Transverse colon (tissue), 4 donors: ENCODE results near the gene HTT. TPM values are rescaled to one million over a fixed set of nuclear protein-coding genes. Genes with fewer than 3 reads are reported as not detected.
A peak's percentile ranks its signal among the peaks of the same experiment; 100 is the strongest.
"Not testable (repeated sequence)": the region's sequence is repeated elsewhere in the genome, so short reads cannot be mapped to it uniquely, and the experiment has no call there.

Experiments used
- DNase-seq: peaks from one replicate; pipeline ENCODE4 v3.0.0-alpha.2; 2019
- H3K27ac ChIP-seq, 4 donors: fragments of 200-600 bp; sonication (generic); 2 replicates each; pipeline ENCODE4 v1.5.1; 2016 to 2018; ENCODE audit warnings: inconsistent platforms in 4 of 4
- H3K27me3 ChIP-seq: fragments of 200-600 bp; sonication (generic); 2 replicates; pipeline ENCODE4 v1.5.1; 2017; ENCODE audit warnings: inconsistent platforms
- H3K36me3 ChIP-seq, 4 donors: fragments of 200-600 bp; sonication (generic); 2 replicates each; pipeline ENCODE4 v1.5.1; 2017 to 2019; ENCODE audit warnings: inconsistent platforms in 4 of 4
- H3K4me1 ChIP-seq, 4 donors: fragments of 200-600 bp; sonication (generic); 2 replicates each; pipeline ENCODE4 v1.5.1; 2017 to 2020; ENCODE audit warnings: inconsistent platforms in 4 of 4
- H3K4me3 ChIP-seq, 4 donors: fragments of 200-600 bp; sonication (generic); 1 replicate in 1 of 4; 2 replicates in 3 of 4; pipeline versions ENCODE4 v1.5.1 to v1.6.1; 2017 to 2019; ENCODE audit warnings: inconsistent platforms in 4 of 4
- H3K9me3 ChIP-seq, 2 donors: fragments of 200-600 bp; sonication (generic); 2 replicates each; pipeline ENCODE4 v1.5.1; 2017 to 2019; ENCODE audit warnings: inconsistent platforms in 2 of 2
- CTCF ChIP-seq, 5 experiments: fragments of 200-600 bp in 3 of 5; fragments of 450-650 bp in 2 of 5; sonication (generic) in 3 of 5; IDR thresholded peaks; 1 replicate in 2 of 5; 2 replicates in 3 of 5; pipeline ENCODE4 v1.5.1; 2016 to 2017; ENCODE audit warnings: antibody characterized with exemption in 5 of 5, inconsistent platforms in 3 of 5, mild to moderate bottlenecking in 2 of 5, moderate library complexity in 1 of 5
- EP300 ChIP-seq: sonication (generic); formaldehyde crosslinking; IDR thresholded peaks from one replicate; pipeline ENCODE4 v1.6.1; 2017; ENCODE audit warnings: antibody characterized with exemption, low read depth
- POLR2A ChIP-seq: fragments of 450-650 bp; IDR thresholded peaks from one replicate; pipeline ENCODE4 v1.6.1; 2016; ENCODE audit warnings: antibody characterized with exemption, mild to moderate bottlenecking, moderate library complexity
- POLR2AphosphoS5 ChIP-seq, 3 donors: sonication (generic); formaldehyde crosslinking; IDR thresholded peaks; one replicate each; pipeline ENCODE4 v1.6.1; 2016; ENCODE audit warnings: antibody characterized with exemption in 3 of 3
- WGBS, 2 donors: methylation state at CpG; one replicate each; pipeline ENCODE4 v1.1.5; 2018; ENCODE audit warnings: low coverage in 1 of 2; 5-methylcytosine and 5-hydroxymethylcytosine counted together
- in situ Hi-C, 4 donors: fragments of 200-750 bp; cut with MboI; loops; one replicate each; pipeline versions ENCODE4 v1.15.0 to v1.15.1; 2017; ENCODE audit warnings: low sequenced_read_pairs in 3 of 4, low pct_ligation_motif_present in 1 of 4, low pct_unique_long_range_greater_than_20kb in 1 of 4
- intact Hi-C: fragments of 100-400 bp; cut with DNase I; formaldehyde crosslinking; loops from one replicate; pipeline ENCODE4 v1.15.1; 2023; ENCODE audit warnings: low total_unique reads
- total RNA-seq, 4 donors: library from RNA; depleted of rRNA; stranded (reverse); fragments of >200 nt; gene quantifications; one replicate each; pipeline ENCODE4 v1.1.0, GENCODE V29; 2016

The HTT gene
- total RNA-seq, 4 donors from 2014 or later: 40.0 to 111 (median 79.4) TPM

- H3K4me1 ChIP-seq: peaks cover 0 to 33% (median 17%) of the 10 kb centered on the region in 4 donors
- no peak overlapping the region for H3K4me3 ChIP-seq
- in situ Hi-C loops (no loop called here), intact Hi-C loops (loop anchor here (10.0 kb wide), 1 partner anchor 280 kb away; no protein-coding TSS in a partner anchor)
- peak; percentile 63 for DNase-seq
- H3K27me3 ChIP-seq: no peaks in the 10 kb centered on the region
- no peaks in the 10 kb centered on the region for H3K36me3 ChIP-seq
- H3K27ac ChIP-seq: no peak overlapping the region
- 57 to 82% methylated on average over 2 to 22 of the region's 22 CpGs for WGBS, 2 donors
- no peaks in the 10 kb centered on the region for H3K9me3 ChIP-seq
- no peak for TF ChIP-seq POLR2A
- TF ChIP-seq POLR2AphosphoS5 (IDR thresholded peaks at IDR 0.05): no peak
- TF ChIP-seq EP300: no peak
- no peak for TF ChIP-seq CTCF (IDR thresholded peaks at IDR 0.05)
Observed at GRCh38 chr4:3044870-3045819, 29.3 kb upstream of the HTT start.

- Histone ChIP-seq H3K9me3 (no peaks in the 10 kb centered on the region), H3K4me3 (no peak overlapping the region), H3K27ac (no peak overlapping the region), H3K36me3 (no peaks in the 10 kb centered on the region), H3K4me1 (peaks cover 0 to 27% (median 16%) of the 10 kb centered on the region in 4 donors), H3K27me3 (no peaks in the 10 kb centered on the region)
- in situ Hi-C loops (no loop called here), intact Hi-C loops (loop anchor here (10.0 kb wide), 1 partner anchor 281 kb away; no protein-coding TSS in a partner anchor)
- TF ChIP-seq POLR2A (no peak), POLR2AphosphoS5 (IDR thresholded peaks at IDR 0.05) (no peak), EP300 (no peak), CTCF (IDR thresholded peaks at IDR 0.05) (no peak)
- 60 to 63% methylated on average over 7 of the region's 7 CpGs for WGBS, 2 donors
- DNase-seq: no peak
Observed at GRCh38 chr4:3046162-3046561, 28.3 kb upstream of the HTT start.

GRCh38 chr4:3046623-3047022, 27.9 kb upstream of the HTT start:
- no peaks in the 10 kb centered on the region for H3K9me3 ChIP-seq
- WGBS, 2 donors: 82 to 86% methylated on average over 3 to 4 of the region's 4 CpGs
- no peak overlapping the region for H3K27ac ChIP-seq
- H3K4me3 ChIP-seq: no peak overlapping the region
- peaks cover 0 to 23% (median 14%) of the 10 kb centered on the region in 4 donors for H3K4me1 ChIP-seq
- H3K36me3 ChIP-seq: no peaks in the 10 kb centered on the region
- in situ Hi-C loops (no loop called here), intact Hi-C loops (loop anchor here (10.0 kb wide), 1 partner anchor 282 kb away; no protein-coding TSS in a partner anchor)
- TF ChIP-seq POLR2AphosphoS5 (IDR thresholded peaks at IDR 0.05) (no peak), EP300 (no peak), POLR2A (no peak), CTCF (IDR thresholded peaks at IDR 0.05) (no peak)
- no peak for DNase-seq
- H3K27me3 ChIP-seq: no peaks in the 10 kb centered on the region

GRCh38 chr4:3047464-3048286, 26.8 kb upstream of the HTT start:
- in situ Hi-C loops: no loop called here
- Histone ChIP-seq H3K4me3 (peak overlapping the region in 3 of 4 donors; percentile 28 to 49 (median 36)), H3K36me3 (no peaks in the 10 kb centered on the region), H3K27ac (peak overlapping the region in 3 of 4 donors; percentile 3 to 38 (median 4)), H3K4me1 (peaks cover 0 to 16% (median 11%) of the 10 kb centered on the region in 4 donors), H3K9me3 (no peaks in the 10 kb centered on the region), H3K27me3 (no peaks in the 10 kb centered on the region)
- peak; percentile 78 for DNase-seq
- WGBS, 2 donors: 29 to 31% methylated on average over 7 to 20 of the region's 20 CpGs
- TF ChIP-seq POLR2AphosphoS5 (IDR thresholded peaks at IDR 0.05): no peak
- TF ChIP-seq POLR2A: peak; percentile 0
- no peak for TF ChIP-seq EP300
- TF ChIP-seq CTCF (IDR thresholded peaks at IDR 0.05): peak; percentile 68 to 78 (median 70)
- intact Hi-C loops: loop anchor here (10.0 kb wide), 1 partner anchor 283 kb away; no protein-coding TSS in a partner anchor

- intact Hi-C loops, H3K27me3 ChIP-seq, H3K9me3 ChIP-seq, H3K4me3 ChIP-seq, in situ Hi-C loops, H3K36me3 ChIP-seq, H3K27ac ChIP-seq, DNase-seq, H3K4me1 ChIP-seq: not testable (repeated sequence)
- WGBS, 2 donors: 85 to 92% methylated on average over 2 to 12 of the region's 12 CpGs
Observed at GRCh38 chr4:3051141-3051897, 23.2 kb upstream of the HTT start.
